K562 (cell line): ENCODE measurements around the gene MDFIC. TPM values are rescaled to one million over a fixed set of nuclear protein-coding genes. Genes with fewer than 3 reads are reported as not detected.

ENCODE experiments used
- ATAC-seq: fragments of 200-7000 bp; cut with Tn5 transposase; 3 replicates; pipeline ENCODE4 v1.9.1; 2020; ENCODE audit warnings: moderate library complexity
- BruUV-seq: library from RNA; stranded (reverse); fragments of 400-500 nt; replicated peaks from 2 replicates; lab custom pipeline; 2021; lab: Mats Ljungman, UMichigan
- CTCF ChIA-PET: fragments of 300-600 bp; formaldehyde crosslinking; extraction: SDS; loops from one replicate; lab custom pipeline; 2021; ENCODE audit warnings: low intra/inter-chr PET ratio; lab: Yijun Ruan, JAX
- POLR2A ChIA-PET: fragments of 300-600, 350-650 bp; sonication (Branson Sonifier 250); formaldehyde crosslinking; extraction: SDS; loops from one replicate; lab custom pipeline; 2021; ENCODE audit warnings: antibody characterized with exemption, inconsistent platforms; lab: Yijun Ruan, JAX
- DNase-seq, 4 experiments: peaks; one replicate each; pipeline versions ENCODE4 v3.0.0 to v3.0.0-alpha.2; 2011 to 2018; ENCODE audit warnings: low spot score in 3 of 4, mixed read lengths in 3 of 4; ENCODE audit errors: extremely low read depth in 1 of 4
- FAIRE-seq: peaks from 2 replicates; lab custom pipeline; 2011; peaks lifted over from hg19 to GRCh38; lab: Jason Lieb, UNC
- H2AFZ ChIP-seq: 2 replicates; pipeline ENCODE4 v1.6.0; 2011; ENCODE audit warnings: low read depth, low read length, control low read depth, inconsistent platforms
- H3K27ac ChIP-seq: fragments of 200-600 bp; 3 replicates; pipeline ENCODE4 v1.8.0; 2011; ENCODE audit warnings: low read depth, mild to moderate bottlenecking, control low read depth, inconsistent platforms, low read length, moderate library complexity, mixed read lengths; ENCODE audit errors: extremely low read depth
- H3K27me3 ChIP-seq, 2 experiments: fragments of 300-600 bp in 1 of 2; 2 replicates in 1 of 2; 3 replicates in 1 of 2; pipeline versions ENCODE4 v1.6.0 to v1.8.0; 2011; ENCODE audit warnings: inconsistent platforms in 2 of 2, low read length in 2 of 2, mild to moderate bottlenecking in 1 of 2, mixed read lengths in 1 of 2, moderate library complexity in 1 of 2; ENCODE audit not compliant: control insufficient read depth in 2 of 2, insufficient read depth in 2 of 2
- H3K36me3 ChIP-seq: fragments of 300-600 bp; 3 replicates; pipeline ENCODE4 v1.8.0; 2011; ENCODE audit warnings: mild to moderate bottlenecking, low read length, inconsistent platforms; ENCODE audit not compliant: control insufficient read depth, insufficient read depth
- H3K4me1 ChIP-seq, 2 experiments: fragments of 200-600 bp in 1 of 2; replicated peaks in 1 of 2; 2 replicates in 1 of 2; 3 replicates in 1 of 2; pipeline versions ENCODE4 v1.5.1 to v1.8.0; 2011; ENCODE audit warnings: inconsistent platforms in 2 of 2, low read length in 2 of 2, mild to moderate bottlenecking in 1 of 2, mixed read lengths in 1 of 2, moderate library complexity in 1 of 2; ENCODE audit not compliant: control insufficient read depth in 2 of 2, insufficient read depth in 2 of 2
- H3K4me2 ChIP-seq: 2 replicates; pipeline ENCODE4 v1.6.1; 2011; ENCODE audit warnings: low read length, control low read depth, inconsistent platforms, mixed read lengths; ENCODE audit not compliant: insufficient read depth
- H3K4me3 ChIP-seq: fragments of 200-600 bp; sonication (generic), shearing (Covaris generic); 2 replicates; pipeline ENCODE4 v1.5.1; 2016; ENCODE audit warnings: control low read depth, inconsistent platforms
- H3K79me2 ChIP-seq: fragments of 200-600 bp; 3 replicates; pipeline ENCODE4 v1.8.0; 2011; ENCODE audit warnings: low read length, inconsistent platforms; ENCODE audit not compliant: control insufficient read depth, insufficient read depth
- H3K9ac ChIP-seq, 2 experiments: 2 replicates each; pipeline versions ENCODE4 v1.6.0 to v1.6.1; 2011; ENCODE audit warnings: low read depth in 2 of 2, low read length in 2 of 2, control low read depth in 1 of 2, inconsistent platforms in 1 of 2, mild to moderate bottlenecking in 1 of 2, mixed read lengths in 1 of 2; ENCODE audit not compliant: insufficient read depth in 1 of 2
- H3K9me1 ChIP-seq: one replicate; pipeline ENCODE4 v1.6.0; 2011; ENCODE audit warnings: inconsistent platforms, mild to moderate bottlenecking, low read length, moderate library complexity; ENCODE audit not compliant: control insufficient read depth, insufficient read depth
- H3K9me3 ChIP-seq: replicated peaks from 2 replicates; pipeline ENCODE4 v1.5.1; 2011; ENCODE audit warnings: low read depth, low read length, inconsistent platforms; ENCODE audit not compliant: control insufficient read depth, insufficient read depth
- H4K20me1 ChIP-seq: replicated peaks from 2 replicates; pipeline ENCODE4 v1.6.1; 2011; ENCODE audit warnings: low read length, inconsistent platforms, mixed read lengths; ENCODE audit not compliant: control insufficient read depth, insufficient read depth
- CBX5 ChIP-seq: IDR thresholded peaks from 2 replicates; pipeline ENCODE4 v1.6.1; 2014; ENCODE audit warnings: low read depth, borderline replicate concordance
- CREB1 ChIP-seq, 2 experiments: sonication (generic) in 1 of 2; formaldehyde crosslinking in 1 of 2; IDR thresholded peaks; 2 replicates each; pipeline versions ENCODE4 v1.6.1 to v1.8.0; 2012 to 2022; ENCODE audit warnings: inconsistent platforms in 1 of 2, mild to moderate bottlenecking in 1 of 2, missing genetic modification reagents in 1 of 2, moderate library complexity in 1 of 2
- FOXP1 ChIP-seq: sonication (generic); formaldehyde crosslinking; IDR thresholded peaks from 2 replicates; pipeline ENCODE4 v1.8.0; 2022; ENCODE audit warnings: mild to moderate bottlenecking, missing genetic modification reagents
- MAFG ChIP-seq: fragments of 450-650 bp; conservative IDR thresholded peaks from 2 replicates; pipeline ENCODE4 v1.6.1; 2016; ENCODE audit warnings: missing genetic modification characterization, missing compliant biosample characterization
- SMARCA4 ChIP-seq: fragments of 450-650 bp; IDR thresholded peaks from 2 replicates; pipeline ENCODE4 v1.6.1; 2016
- WGBS: fragments of 100-300 bp; shearing (Covaris generic); methylation state at CpG from one replicate; pipeline ENCODE4 v1.1.6; 2016; ENCODE audit warnings: low coverage, mixed read lengths; ENCODE audit not compliant: insufficient coverage; ENCODE audit errors: missing lambda C conversion rate; 5-methylcytosine and 5-hydroxymethylcytosine counted together
- in situ Hi-C: fragments of 300-500 bp; cut with MboI; formaldehyde crosslinking; loops from 4 replicates; pipeline ENCODE4 v1.15.0; 2018; ENCODE audit warnings: inconsistent platforms, mixed read lengths
- intact Hi-C: fragments of 100-400 bp; cut with micrococcal nuclease; formaldehyde crosslinking; loops from 2 replicates; pipeline ENCODE4 v1.14.2; 2022
- polyA plus RNA-seq, 8 experiments: library from polyadenylated mRNA; depleted of rRNA in 4 of 8; stranded (reverse) in 5 of 8; unstranded in 3 of 8; fragments of >200 nt; fragmentation: Nextera tagmentation in 2 of 8; fragmentation: Illumina TruSeq in 1 of 8; extraction: Ambion mirVana in 2 of 8; extraction: Trizol in 1 of 8; gene quantifications; 2 replicates each; pipeline versions ENCODE4 v1.2.1 to v1.2.3, GENCODE V29; 2011 to 2014; ENCODE audit warnings: inconsistent platforms in 1 of 8, missing spikeins in 1 of 8
- total RNA-seq, 7 experiments: library from RNA; depleted of rRNA in 6 of 7; stranded (reverse); fragments of >200 nt in 6 of 7; fragmentation: Illumina TruSeq in 2 of 7; extraction: Trizol in 2 of 7; gene quantifications; 2 replicates each; pipeline versions ENCODE4 v1.2.1 to v1.2.3, GENCODE V29; 2011 to 2021; ENCODE audit warnings: low replicate concordance in 1 of 7
- TF ChIP-seq, protein P1 (sequence below): IDR thresholded peaks from 3 replicates; pipeline ENCODE4 v1.6.1; 2011; ENCODE audit warnings: borderline replicate concordance, mild to moderate bottlenecking, moderate library complexity; ENCODE audit not compliant: insufficient read length; ENCODE audit errors: extremely low read depth
- TF ChIP-seq, protein P2 (sequence below): fragments of 250-450 bp; sonication (Bioruptor Pico); IDR thresholded peaks from 2 replicates; pipeline ENCODE4 v1.8.0; 2021; ENCODE audit warnings: moderate library complexity, mild to moderate bottlenecking, inconsistent platforms

The MDFIC gene
- total and polyA plus RNA-seq, 9 of the 15 experiments (the other 6 are each of a cell fraction or from before 2014, with no cell fraction given) = 0.13 to 0.24 TPM; not detected in 7

DNA sequence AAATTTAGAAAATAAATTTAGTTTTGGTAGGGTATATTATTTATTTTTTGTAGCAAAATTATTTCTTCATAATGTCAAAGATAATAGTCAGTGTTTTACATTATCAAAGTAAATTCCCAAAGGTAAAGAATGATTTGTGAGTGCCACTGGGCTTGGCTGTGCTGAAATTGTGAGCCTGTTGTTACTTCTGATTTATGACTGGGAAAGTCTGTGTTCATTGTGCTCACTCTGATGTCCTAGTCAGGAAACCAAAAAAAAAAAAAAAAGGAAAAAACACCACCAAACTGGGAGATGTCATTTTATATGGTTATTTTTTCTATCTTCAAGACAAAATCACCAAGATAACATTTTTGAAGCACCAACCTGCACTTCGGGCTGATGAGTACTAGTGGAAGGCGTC is 44.3 kb downstream of the MDFIC start (continued):
- TF ChIP-seq, protein P1, sequence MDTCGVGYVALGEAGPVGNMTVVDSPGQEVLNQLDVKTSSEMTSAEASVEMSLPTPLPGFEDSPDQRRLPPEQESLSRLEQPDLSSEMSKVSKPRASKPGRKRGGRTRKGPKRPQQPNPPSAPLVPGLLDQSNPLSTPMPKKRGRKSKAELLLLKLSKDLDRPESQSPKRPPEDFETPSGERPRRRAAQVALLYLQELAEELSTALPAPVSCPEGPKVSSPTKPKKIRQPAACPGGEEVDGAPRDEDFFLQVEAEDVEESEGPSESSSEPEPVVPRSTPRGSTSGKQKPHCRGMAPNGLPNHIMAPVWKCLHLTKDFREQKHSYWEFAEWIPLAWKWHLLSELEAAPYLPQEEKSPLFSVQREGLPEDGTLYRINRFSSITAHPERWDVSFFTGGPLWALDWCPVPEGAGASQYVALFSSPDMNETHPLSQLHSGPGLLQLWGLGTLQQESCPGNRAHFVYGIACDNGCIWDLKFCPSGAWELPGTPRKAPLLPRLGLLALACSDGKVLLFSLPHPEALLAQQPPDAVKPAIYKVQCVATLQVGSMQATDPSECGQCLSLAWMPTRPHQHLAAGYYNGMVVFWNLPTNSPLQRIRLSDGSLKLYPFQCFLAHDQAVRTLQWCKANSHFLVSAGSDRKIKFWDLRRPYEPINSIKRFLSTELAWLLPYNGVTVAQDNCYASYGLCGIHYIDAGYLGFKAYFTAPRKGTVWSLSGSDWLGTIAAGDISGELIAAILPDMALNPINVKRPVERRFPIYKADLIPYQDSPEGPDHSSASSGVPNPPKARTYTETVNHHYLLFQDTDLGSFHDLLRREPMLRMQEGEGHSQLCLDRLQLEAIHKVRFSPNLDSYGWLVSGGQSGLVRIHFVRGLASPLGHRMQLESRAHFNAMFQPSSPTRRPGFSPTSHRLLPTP = no peak
- TF ChIP-seq MAFG (tag) (no peak), FOXP1 (CRISPR knock-in tag) (no peak), CBX5 (no peak), SMARCA4 (no peak)
- TF ChIP-seq, protein P2, sequence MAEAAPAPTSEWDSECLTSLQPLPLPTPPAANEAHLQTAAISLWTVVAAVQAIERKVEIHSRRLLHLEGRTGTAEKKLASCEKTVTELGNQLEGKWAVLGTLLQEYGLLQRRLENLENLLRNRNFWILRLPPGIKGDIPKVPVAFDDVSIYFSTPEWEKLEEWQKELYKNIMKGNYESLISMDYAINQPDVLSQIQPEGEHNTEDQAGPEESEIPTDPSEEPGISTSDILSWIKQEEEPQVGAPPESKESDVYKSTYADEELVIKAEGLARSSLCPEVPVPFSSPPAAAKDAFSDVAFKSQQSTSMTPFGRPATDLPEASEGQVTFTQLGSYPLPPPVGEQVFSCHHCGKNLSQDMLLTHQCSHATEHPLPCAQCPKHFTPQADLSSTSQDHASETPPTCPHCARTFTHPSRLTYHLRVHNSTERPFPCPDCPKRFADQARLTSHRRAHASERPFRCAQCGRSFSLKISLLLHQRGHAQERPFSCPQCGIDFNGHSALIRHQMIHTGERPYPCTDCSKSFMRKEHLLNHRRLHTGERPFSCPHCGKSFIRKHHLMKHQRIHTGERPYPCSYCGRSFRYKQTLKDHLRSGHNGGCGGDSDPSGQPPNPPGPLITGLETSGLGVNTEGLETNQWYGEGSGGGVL (CRISPR knock-in tag) = no peak

DNA sequence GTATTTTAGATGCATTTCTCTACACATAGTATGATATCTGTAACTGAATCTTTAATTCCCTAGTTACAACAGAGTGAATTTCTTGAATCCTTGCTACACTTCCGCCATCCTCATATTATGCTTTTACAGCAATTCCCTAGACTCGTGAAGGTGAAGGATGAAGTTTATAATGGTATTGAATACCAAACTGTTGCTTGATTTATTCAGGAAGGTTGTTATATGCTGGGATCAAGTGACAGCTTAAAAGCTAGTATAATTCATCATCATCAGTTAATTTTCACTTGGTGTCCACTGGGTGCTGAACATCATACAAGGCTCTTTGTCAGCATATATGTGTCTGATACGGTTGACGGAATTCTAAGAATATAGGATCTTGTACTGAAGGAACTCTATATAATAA is 47.2 kb downstream of the MDFIC start:
- Histone ChIP-seq H3K4me3 (no peak overlapping the region), H4K20me1 (no peaks in the 10 kb centered on the region), H3K27ac (no peak overlapping the region), H3K4me1 (no peaks in the 10 kb centered on the region), H3K79me2 (no peaks in the 10 kb centered on the region), H3K4me2 (no peak overlapping the region), H3K9ac (no peak overlapping the region), H3K27me3 (no peaks in the 10 kb centered on the region), H3K36me3 (no peaks in the 10 kb centered on the region), H2AFZ (no peak overlapping the region), H3K9me1 (no peaks in the 10 kb centered on the region), H3K9me3 (no peaks in the 10 kb centered on the region)
- TF ChIP-seq CREB1 (IDR thresholded peaks at IDR 0.05) = no peak
- no peak for TF ChIP-seq CREB1 (CRISPR knock-in tag; IDR thresholded peaks at IDR 0.05)
- FAIRE-seq (no peak), DNase-seq (no peak), ATAC-seq (no peak)
- ChIA-PET POLR2A (no interaction called here), CTCF (no interaction called here)
- in situ Hi-C loops (no loop called here), intact Hi-C loops (no loop called here)
- BruUV-seq = no TSS peak
- 0% methylated on average over 4 of the region's 4 CpGs for WGBS
